ENCODE data around the gene TP53RK.
A peak's percentile ranks its signal among the peaks of the same experiment; 100 is the strongest.
"Not testable (repeated sequence)": the region's sequence is repeated elsewhere in the genome, so short reads cannot be mapped to it uniquely, and the experiment has no call there.

TP53RK gene

DNA sequence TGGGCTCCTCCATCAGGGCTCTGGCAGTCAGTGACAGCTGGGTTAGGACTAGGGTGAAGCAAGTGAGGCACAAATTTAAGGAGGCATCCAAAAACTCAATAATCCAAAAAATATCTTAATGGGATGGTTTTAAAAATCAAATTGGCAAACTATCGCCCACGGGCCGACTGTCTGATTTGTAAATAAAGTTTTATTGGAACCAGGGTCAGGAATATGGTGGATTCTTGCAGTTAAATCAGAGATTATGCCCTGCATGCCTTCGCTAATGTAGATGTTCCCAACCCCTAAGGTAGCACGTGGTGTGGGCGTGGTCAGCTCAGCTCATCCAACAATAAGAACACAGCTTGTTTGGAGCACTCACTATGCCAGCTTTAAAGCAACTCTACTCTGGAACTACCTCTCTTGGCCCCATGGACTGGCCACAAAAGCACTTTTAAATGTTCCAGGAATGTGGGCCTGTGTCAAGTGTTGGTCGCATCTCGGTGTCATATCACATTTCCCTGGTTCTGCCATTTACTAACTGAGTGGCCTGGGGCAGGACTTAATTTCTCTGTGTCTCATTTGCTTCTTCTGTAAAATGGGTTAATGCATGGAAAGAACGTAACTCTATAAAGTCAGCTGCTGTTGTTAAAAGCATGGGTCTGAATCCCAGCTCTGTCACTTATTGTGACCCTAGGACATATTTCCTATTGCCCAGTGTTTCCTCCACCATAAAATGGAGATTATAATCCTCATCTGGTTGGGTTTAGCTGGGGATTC lies 7.0 kb downstream of the TP53RK start:
- DNase-seq, result no peak

GRCh38 chr20:46681032-46681854 lies 8.0 kb downstream of the TP53RK start:
- peak; percentile 63 for DNase-seq

DNA sequence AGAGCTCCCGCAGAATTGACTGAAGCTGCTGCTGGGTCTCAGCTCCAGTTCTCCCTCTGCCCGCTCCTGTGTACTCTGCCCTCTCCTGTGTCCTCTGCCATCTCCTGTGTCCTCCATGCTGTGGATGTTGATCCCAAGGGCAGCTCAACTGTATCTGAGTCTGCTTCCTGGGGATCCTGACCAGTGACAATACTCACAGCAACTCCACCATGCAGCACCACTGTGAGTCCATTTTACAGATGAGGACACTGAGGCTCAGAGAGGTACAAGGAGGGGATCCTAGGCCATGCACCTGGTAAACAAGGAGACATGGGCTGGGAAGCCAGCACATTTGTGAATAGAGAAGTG lies 8.6 kb downstream of the TP53RK start:
- DNase-seq, result no peak

- DNase-seq, result no peak
These were observed 10.7 kb downstream of the TP53RK start for GRCh38 chr20:46678516-46678915.

- DNase-seq, result no peak
These were observed 11.6 kb downstream of the TP53RK start for GRCh38 chr20:46677608-46678007.

DNA sequence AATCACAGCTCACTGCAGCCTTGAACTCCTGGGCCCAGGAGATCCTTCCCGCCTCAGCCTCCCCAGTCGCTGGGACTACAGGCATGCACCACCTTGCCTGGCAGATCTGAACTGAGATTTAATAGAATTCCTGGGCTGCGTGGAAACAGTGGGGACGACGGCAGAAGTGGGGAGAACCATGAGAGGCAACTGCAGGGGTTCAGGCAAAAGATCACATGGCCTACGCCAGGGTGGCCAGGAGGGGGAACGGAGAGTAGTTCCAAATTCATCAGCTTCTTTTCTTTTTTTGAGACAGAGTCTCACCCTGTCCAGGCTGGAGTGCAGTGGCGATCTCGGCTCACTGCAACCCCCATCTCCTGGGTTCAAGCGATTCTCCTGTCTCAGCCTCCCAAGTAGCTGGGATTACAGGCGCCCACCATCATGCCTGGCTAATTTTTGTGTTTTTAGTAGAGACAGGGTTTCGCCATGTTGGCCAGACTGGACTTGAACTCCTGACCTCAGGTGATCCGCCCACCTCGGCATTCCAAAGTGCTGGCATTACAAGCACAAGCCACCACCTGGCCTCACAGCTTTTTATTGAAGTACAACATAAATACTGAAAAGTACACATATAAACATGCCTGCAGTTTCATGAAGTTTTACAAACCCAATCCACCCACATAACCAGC lies 12.5 kb downstream of the TP53RK start:
- DNase-seq, result not testable (repeated sequence)

DNA sequence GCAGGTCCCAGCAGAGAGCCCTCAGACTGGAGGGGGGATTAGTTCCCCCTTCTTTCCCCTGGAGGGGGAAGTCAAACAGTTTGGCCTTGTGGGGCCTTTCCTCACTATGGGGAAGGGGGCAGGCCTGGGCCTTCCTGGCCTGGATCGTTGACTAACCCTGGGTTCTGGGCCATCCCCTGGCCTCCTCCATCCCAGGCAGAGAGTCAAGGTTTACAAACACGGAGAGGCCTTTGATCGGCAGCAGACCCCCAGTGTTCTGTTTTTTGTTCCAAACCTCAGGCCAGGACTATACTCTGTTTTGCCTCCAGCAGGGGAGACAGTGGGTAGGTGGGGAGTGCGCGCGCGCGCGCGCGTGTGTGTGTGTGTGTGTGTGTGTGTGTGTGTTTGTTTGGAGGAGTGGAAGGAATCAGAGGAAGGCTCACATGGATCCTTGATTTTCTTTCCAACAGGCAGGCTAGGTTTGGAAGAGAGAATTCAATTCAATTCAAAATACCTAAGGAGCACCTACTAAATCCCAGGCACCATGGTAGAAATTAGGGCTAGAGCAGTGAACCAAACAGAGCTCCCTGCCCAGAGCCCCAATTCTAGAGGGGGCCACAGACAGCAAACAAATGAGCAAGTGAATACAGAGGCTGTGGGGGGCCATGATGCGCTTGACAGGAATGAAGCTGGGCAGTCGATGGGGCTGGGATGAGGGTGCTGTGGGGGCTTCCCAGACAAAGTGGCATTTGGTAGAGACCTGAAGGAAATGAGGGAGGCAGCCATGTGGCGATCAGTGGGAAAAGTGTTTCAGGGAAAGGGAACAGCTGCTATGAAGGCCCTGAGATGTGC lies 14.8 kb downstream of the TP53RK start:
- no peak for DNase-seq

- no peak for DNase-seq
These were observed 15.6 kb downstream of the TP53RK start for GRCh38 chr20:46673394-46674252.

DNA sequence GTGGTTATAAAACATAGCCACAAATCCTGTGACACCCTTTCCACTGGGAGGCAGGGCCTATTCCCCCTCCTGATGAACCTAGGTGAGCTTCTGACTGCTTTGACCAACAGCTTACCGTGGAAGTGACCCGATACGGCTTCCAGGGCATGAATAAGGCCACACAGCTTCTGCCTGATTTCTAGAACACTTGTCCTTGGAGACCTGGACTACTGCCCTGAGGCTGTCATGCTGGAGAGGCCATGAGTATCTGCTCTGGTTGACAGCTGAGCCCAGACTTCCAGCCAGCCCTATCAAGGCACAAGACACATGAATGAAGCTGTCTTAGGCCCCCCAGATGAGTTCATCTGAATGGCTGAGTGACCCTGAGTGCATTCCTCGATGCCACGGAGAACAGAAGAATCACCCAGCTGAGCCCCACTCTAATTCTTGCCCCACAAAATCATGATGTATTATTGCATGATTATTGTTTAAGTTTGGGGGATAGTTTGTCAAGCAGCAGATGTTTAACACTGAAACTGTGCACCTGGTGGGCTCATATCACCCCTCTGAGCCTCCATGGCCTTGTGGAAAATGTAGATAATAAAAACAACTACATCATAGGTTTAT lies 16.6 kb downstream of the TP53RK start:
- no peak for DNase-seq

- DNase-seq, result no peak
These were observed 17.2 kb downstream of the TP53RK start for GRCh38 chr20:46671866-46672542.

- DNase-seq, result no peak
These were observed 18.4 kb downstream of the TP53RK start for GRCh38 chr20:46670585-46671584.

GRCh38 chr20:46670228-46670584 lies 19.0 kb downstream of the TP53RK start:
- DNase-seq, result no peak

GRCh38 chr20:46666818-46667515 lies 22.3 kb downstream of the TP53RK start:
- no peak for DNase-seq

- no peak for DNase-seq
These were observed 22.9 kb downstream of the TP53RK start for GRCh38 chr20:46666306-46666705.

GRCh38 chr20:46665602-46666001 lies 23.6 kb downstream of the TP53RK start:
- DNase-seq, result no peak

DNA sequence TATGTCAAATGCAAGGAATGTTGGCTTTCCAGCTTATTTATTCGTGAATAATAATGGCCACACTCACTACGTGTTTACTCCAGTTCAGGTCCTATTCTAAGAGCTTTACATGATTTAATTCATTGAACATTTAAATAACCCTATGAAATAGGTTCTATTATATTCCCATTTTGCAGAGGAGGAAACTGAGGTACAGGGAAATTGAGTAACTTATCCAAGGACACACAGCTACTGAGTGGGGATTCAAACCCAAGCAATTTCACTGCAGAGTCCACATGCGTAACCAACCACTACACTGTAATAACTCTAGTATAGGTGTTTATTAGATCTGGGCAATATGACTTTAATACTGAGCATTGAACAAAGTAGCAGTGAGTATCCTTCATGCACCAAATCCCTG lies 25.7 kb downstream of the TP53RK start:
- DNase-seq, result no peak

DNA sequence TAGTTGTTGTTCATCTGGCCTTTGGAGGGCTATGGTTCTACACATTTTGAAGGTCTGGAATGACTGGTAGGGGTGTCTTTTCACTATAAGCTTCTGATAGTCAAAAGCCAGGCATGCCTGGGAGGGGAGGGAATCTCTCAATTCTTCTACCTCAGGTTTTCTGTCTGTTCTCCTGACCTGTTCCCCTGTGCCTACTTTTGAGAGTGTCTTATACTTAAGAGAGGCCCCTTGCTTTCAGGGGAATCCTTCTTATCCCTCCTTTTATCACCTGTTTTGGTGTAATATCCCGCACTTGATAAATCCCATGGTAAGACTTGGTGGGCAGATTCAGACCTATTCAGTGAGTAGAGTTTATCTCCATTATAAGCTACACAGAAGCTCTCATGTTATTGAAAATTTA lies 27.6 kb downstream of the TP53RK start:
- DNase-seq, result no peak

DNA sequence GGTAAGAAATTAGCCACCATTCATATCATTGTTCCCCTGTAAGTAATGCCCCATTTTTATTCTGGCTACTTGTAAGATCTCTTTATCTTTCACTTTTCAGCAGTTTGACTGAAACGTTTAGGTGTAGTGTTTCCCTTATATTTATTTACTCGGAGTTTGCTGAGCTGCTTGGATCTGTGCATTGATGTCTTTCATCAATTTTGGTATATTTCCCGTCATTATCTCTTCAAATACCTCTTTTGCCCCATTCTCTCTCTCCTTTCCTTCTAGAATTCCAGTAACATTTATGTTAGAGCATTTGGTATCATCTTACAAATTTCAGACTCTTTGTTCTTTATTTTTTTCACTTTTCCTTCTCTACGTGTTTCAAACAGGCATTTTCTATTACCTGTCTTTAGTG lies 28.8 kb downstream of the TP53RK start:
- DNase-seq, result no peak

GRCh38 chr20:46657618-46658017 lies 31.6 kb downstream of the TP53RK start:
- DNase-seq, result no peak
